GM12878 (cell line): ENCODE results near the gene RNF112. TPM values are rescaled to one million over a fixed set of nuclear protein-coding genes. Genes with fewer than 3 reads are reported as not detected.

Source experiments
- ATAC-seq: fragments of 200-7000 bp; cut with Tn5 transposase; 3 replicates; pipeline ENCODE4 v1.9.1; 2020; ENCODE audit warnings: mild to moderate bottlenecking, moderate library complexity
- BruUV-seq: library from RNA; stranded (reverse); fragments of 400-500 nt; replicated peaks from 2 replicates; lab custom pipeline; 2021; lab: Mats Ljungman, UMichigan
- CTCF ChIA-PET: fragments of 300-600 bp; sonication (Branson Sonifier 250); formaldehyde crosslinking; extraction: SDS; loops from one replicate; lab custom pipeline; 2021; ENCODE audit warnings: inconsistent platforms; lab: Yijun Ruan, JAX
- POLR2A ChIA-PET: fragments of 350-600 bp; formaldehyde crosslinking; extraction: SDS; loops from one replicate; lab custom pipeline; 2021; ENCODE audit warnings: inconsistent platforms; lab: Charles Lee
- RAD21 ChIA-PET: fragments of 300-600 bp; sonication (Branson Sonifier 250); formaldehyde crosslinking; loops from one replicate; lab custom pipeline; 2023; ENCODE audit warnings: antibody characterized with exemption; ENCODE audit not compliant: unreplicated experiment; lab: Charles Lee
- SMC1A ChIA-PET: fragments of 300-600 bp; sonication (Branson Sonifier 250); formaldehyde crosslinking; loops from one replicate; lab custom pipeline; 2023; ENCODE audit not compliant: unreplicated experiment, uncharacterized antibody; lab: Charles Lee
- DNase-seq: peaks from one replicate; pipeline ENCODE4 v3.0.0-alpha.2; 2011; ENCODE audit warnings: low read depth, low spot score
- FAIRE-seq: peaks from 3 replicates; lab custom pipeline; 2011; peaks lifted over from hg19 to GRCh38; lab: Jason Lieb, UNC
- H2AFZ ChIP-seq: 2 replicates; pipeline ENCODE4 v1.6.0; 2011; ENCODE audit warnings: low read depth, low read length, control low read depth; ENCODE audit not compliant: control insufficient read depth
- H3K27ac ChIP-seq: 2 replicates; pipeline ENCODE4 v1.5.1; 2011; ENCODE audit warnings: control low read depth; ENCODE audit not compliant: control insufficient read depth, insufficient read depth
- H3K27me3 ChIP-seq, 2 experiments: replicated peaks in 1 of 2; 2 replicates each; pipeline versions ENCODE4 v1.6.0 to v1.6.1; 2011; ENCODE audit warnings: low read length in 1 of 2; ENCODE audit not compliant: control insufficient read depth in 2 of 2, insufficient read depth in 2 of 2
- H3K36me3 ChIP-seq, 2 experiments: 2 replicates each; pipeline ENCODE4 v1.5.1; 2011; ENCODE audit warnings: low read length in 1 of 2; ENCODE audit not compliant: control insufficient read depth in 2 of 2, insufficient read depth in 2 of 2
- H3K4me1 ChIP-seq: 2 replicates; pipeline ENCODE4 v1.6.1; 2011; ENCODE audit warnings: mild to moderate bottlenecking, low read length, moderate library complexity, mixed read lengths; ENCODE audit not compliant: control insufficient read depth, insufficient read depth
- H3K4me2 ChIP-seq: 2 replicates; pipeline ENCODE4 v1.6.0; 2011; ENCODE audit warnings: control low read depth; ENCODE audit not compliant: control insufficient read depth, insufficient read depth
- H3K4me3 ChIP-seq: fragments of 200-600 bp; sonication (generic); 2 replicates; pipeline ENCODE4 v1.5.1; 2016
- H3K79me2 ChIP-seq: 2 replicates; pipeline ENCODE4 v1.6.0; 2011; ENCODE audit warnings: low read length; ENCODE audit not compliant: control insufficient read depth, insufficient read depth
- H3K9ac ChIP-seq: 2 replicates; pipeline ENCODE4 v1.8.0; 2011; ENCODE audit warnings: low read length, control low read depth, mixed read lengths; ENCODE audit not compliant: control insufficient read depth, insufficient read depth
- H3K9me3 ChIP-seq: replicated peaks from 3 replicates; pipeline ENCODE4 v1.5.1; 2011; ENCODE audit warnings: mild to moderate bottlenecking, low read length; ENCODE audit not compliant: control insufficient read depth, insufficient read depth
- H4K20me1 ChIP-seq: 2 replicates; pipeline ENCODE4 v1.6.0; 2011; ENCODE audit not compliant: control insufficient read depth, insufficient read depth
- BCL11A ChIP-seq: IDR thresholded peaks from 2 replicates; pipeline ENCODE4 v1.6.1; 2011; ENCODE audit warnings: low read depth, low read length
- CTCF ChIP-seq, 3 experiments: IDR thresholded peaks in 2 of 3; conservative IDR thresholded peaks in 1 of 3; 2 replicates each; pipeline ENCODE4 v1.5.1; 2011; ENCODE audit warnings: low read depth in 3 of 3, low read length in 3 of 3, mild to moderate bottlenecking in 3 of 3, control low read depth in 2 of 3, moderate library complexity in 2 of 3, inconsistent platforms in 1 of 3, mixed read lengths in 1 of 3; ENCODE audit not compliant: control insufficient read depth in 2 of 3, insufficient read depth in 1 of 3; ENCODE audit errors: extremely low read depth in 1 of 3
- E2F8 ChIP-seq: fragments of 450-650 bp; IDR thresholded peaks from 2 replicates; pipeline ENCODE4 v1.6.1; 2018; ENCODE audit warnings: mild to moderate bottlenecking, low read depth, moderate library complexity; ENCODE audit not compliant: partially characterized antibody
- MYB ChIP-seq: fragments of 150-350 bp; IDR thresholded peaks from 2 replicates; pipeline ENCODE4 v1.6.1; 2014; ENCODE audit warnings: mild to moderate bottlenecking, low read depth, low read length, borderline replicate concordance
- NFYB ChIP-seq: IDR thresholded peaks from 2 replicates; pipeline ENCODE4 v1.6.1; 2011; ENCODE audit warnings: low read depth, mild to moderate bottlenecking, low read length, improper control_type of control experiment, moderate library complexity; ENCODE audit not compliant: insufficient read depth
- NKRF ChIP-seq: fragments of 450-650 bp; conservative IDR thresholded peaks from 2 replicates; pipeline ENCODE4 v1.6.1; 2017; ENCODE audit warnings: mild to moderate bottlenecking, moderate library complexity
- NRF1 ChIP-seq: conservative IDR thresholded peaks from 2 replicates; pipeline ENCODE4 v1.6.1; 2011; ENCODE audit warnings: mild to moderate bottlenecking, low read depth, low read length, improper control_type of control experiment
- PKNOX1 ChIP-seq: fragments of 450-650 bp; IDR thresholded peaks from 2 replicates; pipeline ENCODE4 v1.6.1; 2016; ENCODE audit warnings: mild to moderate bottlenecking
- RBBP5 ChIP-seq: fragments of 200-600 bp; sonication (generic); conservative IDR thresholded peaks from 2 replicates; pipeline ENCODE4 v1.6.1; 2016
- RCOR1 ChIP-seq: conservative IDR thresholded peaks from 2 replicates; pipeline ENCODE4 v1.6.1; 2012; ENCODE audit warnings: low read depth, low read length, improper control_type of control experiment
- SKIL ChIP-seq: fragments of 450-650 bp; IDR thresholded peaks from 2 replicates; pipeline ENCODE4 v1.6.1; 2017; ENCODE audit warnings: mild to moderate bottlenecking, low read depth, inconsistent platforms; ENCODE audit not compliant: poor library complexity, severe bottlenecking
- SPI1 ChIP-seq: IDR thresholded peaks from 2 replicates; pipeline ENCODE4 v1.6.1; 2011; ENCODE audit warnings: low read depth, mild to moderate bottlenecking, low read length, moderate library complexity, borderline replicate concordance; ENCODE audit not compliant: insufficient read depth
- WGBS: methylation state at CpG from one replicate; pipeline ENCODE4 v1.1.6; 2016; ENCODE audit warnings: low lambda C conversion rate; ENCODE audit not compliant: insufficient replicate concordance, insufficient coverage; ENCODE audit errors: missing lambda C conversion rate; 5-methylcytosine and 5-hydroxymethylcytosine counted together
- in situ Hi-C: fragments of 300-500 bp; cut with MboI; formaldehyde crosslinking; loops from 9 replicates; pipeline ENCODE4 v1.14.3; 2018; ENCODE audit warnings: mixed read lengths
- intact Hi-C: fragments of 100-400 bp; cut with micrococcal nuclease; formaldehyde crosslinking; loops from one replicate; pipeline ENCODE4 v1.14.2; 2022; ENCODE audit not compliant: unreplicated experiment
- polyA plus RNA-seq, 11 experiments: library from polyadenylated mRNA; depleted of rRNA in 4 of 11; unstranded in 6 of 11; stranded (reverse) in 5 of 11; fragments of >200 nt; fragmentation: Nextera tagmentation in 4 of 11; fragmentation: Illumina TruSeq in 1 of 11; extraction: Ambion mirVana in 4 of 11; extraction: Trizol in 1 of 11; gene quantifications; 1 replicate in 1 of 11; 2 replicates in 10 of 11; pipeline versions ENCODE4 v1.2.1 to v1.2.3, GENCODE V29; 2011 to 2016; ENCODE audit warnings: inconsistent platforms in 2 of 11, missing spikeins in 2 of 11, low read depth in 1 of 11
- total RNA-seq, 4 experiments: library from RNA; depleted of rRNA in 3 of 4; stranded (reverse); fragments of >200 nt in 3 of 4; fragmentation: Illumina TruSeq in 1 of 4; extraction: Trizol in 1 of 4; gene quantifications; 2 replicates each; pipeline versions ENCODE4 v1.2.1 to v1.2.3, GENCODE V29; 2013 to 2021

The RNF112 gene
- total and polyA plus RNA-seq, 10 of the 15 experiments (the other 5 are each of a cell fraction or from before 2014, with no cell fraction given) = not detected

- no peak overlapping the region for H3K27ac ChIP-seq
- ChIA-PET RAD21 (no interaction called here), POLR2A (no interaction called here), CTCF (no interaction called here), SMC1A (no interaction called here)
- FAIRE-seq (no peak), DNase-seq (no peak), ATAC-seq (no peak)
- no peak overlapping the region for H2AFZ ChIP-seq
- no peak for TF ChIP-seq E2F8
- TF ChIP-seq RBBP5 = no peak
- no peak for TF ChIP-seq SKIL
- TF ChIP-seq NKRF = no peak
- no peak for TF ChIP-seq PKNOX1
- no peak for TF ChIP-seq SPI1
- TF ChIP-seq NRF1 = no peak
- no peak for TF ChIP-seq NFYB
- TF ChIP-seq BCL11A = no peak
- TF ChIP-seq RCOR1 = no peak
- no peak for TF ChIP-seq CTCF (IDR thresholded peaks at IDR 0.05 in 2 of 3, conservative IDR thresholded peaks at IDR 0.05 in 1 of 3; ENCODE audit: control insufficient read depth in 2 of 3, extremely low read depth in 1 of 3, insufficient read depth in 1 of 3, low read depth in 3 of 3, low read length in 3 of 3)
- no peak for TF ChIP-seq MYB
- H4K20me1 ChIP-seq = no peaks in the 10 kb centered on the region
- intact Hi-C loops = no loop called here
- H3K4me2 ChIP-seq = no peak overlapping the region
- no peak overlapping the region for H3K4me3 ChIP-seq
- H3K9ac ChIP-seq = no peak overlapping the region
- H3K9me3 ChIP-seq = no peaks in the 10 kb centered on the region
- in situ Hi-C loops = no loop called here
- no peaks in the 10 kb centered on the region for H3K27me3 ChIP-seq
- H3K36me3 ChIP-seq = peaks cover 4 to 18% of the 10 kb centered on the region in 2 experiments
- no peaks in the 10 kb centered on the region for H3K4me1 ChIP-seq
- whole genome bisulfite sequencing = 96% methylated on average over 18 of the region's 31 CpGs
- no TSS peak for BruUV-seq
- peaks cover 4% of the 10 kb centered on the region for H3K79me2 ChIP-seq
Observed at GRCh38 chr17:19381741-19382444, 29.1 kb upstream of the RNF112 start.
